Brain microvascular endothelial cell (primary cell): ENCODE results near the gene ZSCAN5A.

Source experiments
- DNase-seq: peaks from one replicate; pipeline ENCODE4 v3.0.0-alpha.2; 2020
- H3K27ac ChIP-seq: fragments of 250-450 bp; sonication (Bioruptor Pico); 2 replicates; pipeline ENCODE4 v1.5.1; 2020; ENCODE audit warnings: mild to moderate bottlenecking, moderate library complexity
- H3K27me3 ChIP-seq: fragments of 250-450 bp; sonication (Bioruptor Pico); replicated peaks from 2 replicates; pipeline ENCODE4 v1.5.1; 2020; ENCODE audit warnings: mild to moderate bottlenecking
- H3K36me3 ChIP-seq: fragments of 250-450 bp; sonication (Bioruptor Pico); replicated peaks from 2 replicates; pipeline ENCODE4 v1.5.1; 2020; ENCODE audit warnings: mild to moderate bottlenecking
- H3K4me3 ChIP-seq: 2 replicates; pipeline ENCODE4 v1.5.1; 2011; ENCODE audit warnings: low read depth, mild to moderate bottlenecking, control low read depth, low read length, moderate library complexity
- CTCF ChIP-seq: IDR thresholded peaks from 2 replicates; pipeline ENCODE4 v1.5.1; 2011; ENCODE audit warnings: low read depth, mild to moderate bottlenecking, moderate library complexity, low read length, control low read depth, inconsistent platforms; ENCODE audit errors: missing control alignments
- in situ Hi-C: cut with HindIII; loops from 2 replicates; pipeline ENCODE4 v1.10.0; 2017; ENCODE audit warnings: low sequenced_read_pairs, low pct_ligation_motif_present

Gene ZSCAN5A

GRCh38 chr19:56174086-56174485 is 140.6 kb downstream of the ZSCAN5A start:
- no peak for TF ChIP-seq CTCF
- Histone ChIP-seq H3K27ac (no peak overlapping the region), H3K4me3 (no peak overlapping the region), H3K36me3 (no peaks in the 10 kb centered on the region), H3K27me3 (no peaks in the 10 kb centered on the region)
- no peak for DNase-seq
- in situ Hi-C loops, result no loop called here
